OCI-LY7 (cell line): ENCODE measurements around the gene ADPRS. TPM values are rescaled to one million over a fixed set of nuclear protein-coding genes. Genes with fewer than 3 reads are reported as not detected.
A peak's percentile ranks its signal among the peaks of the same experiment; 100 is the strongest.

ENCODE experiments used
- BruUV-seq: library from RNA; stranded (reverse); fragments of 400-500 nt; replicated peaks from 2 replicates; lab custom pipeline; 2021; lab: Mats Ljungman, UMichigan
- CTCF ChIA-PET: fragments of 300-600 bp; sonication (Branson Sonifier 250); formaldehyde crosslinking; loops from one replicate; lab custom pipeline; 2022; ENCODE audit warnings: antibody characterized with exemption; ENCODE audit not compliant: unreplicated experiment; lab: Charles Lee
- POLR2A ChIA-PET: fragments of 300-600 bp; sonication (Branson Sonifier 250); formaldehyde crosslinking; loops from one replicate; lab custom pipeline; 2022; ENCODE audit warnings: antibody characterized with exemption; lab: Charles Lee
- DNase-seq: peaks from one replicate; pipeline ENCODE4 v3.0.0-alpha.2; 2015; ENCODE audit warnings: low spot score
- H2AFZ ChIP-seq: fragments of 200-600 bp; sonication (generic), shearing (Covaris generic); 2 replicates; pipeline ENCODE4 v1.6.1; 2014; ENCODE audit warnings: mild to moderate bottlenecking, antibody characterized with exemption, low read length, moderate library complexity
- H3K27ac ChIP-seq: fragments of 200-600 bp; sonication (generic); 2 replicates; pipeline ENCODE4 v1.5.1; 2014; ENCODE audit warnings: mixed run types, low read depth, mild to moderate bottlenecking, moderate library complexity, low read length, inconsistent platforms; ENCODE audit not compliant: poor library complexity, severe bottlenecking
- H3K36me3 ChIP-seq: fragments of 200-600 bp; sonication (generic); 2 replicates; pipeline ENCODE4 v1.6.1; 2014; ENCODE audit warnings: mild to moderate bottlenecking, antibody characterized with exemption, low read length, moderate library complexity, mixed read lengths; ENCODE audit not compliant: insufficient read depth
- H3K4me1 ChIP-seq: fragments of 200-600 bp; sonication (generic); 2 replicates; pipeline ENCODE4 v1.5.1; 2014; ENCODE audit warnings: mild to moderate bottlenecking, low read length; ENCODE audit not compliant: insufficient read depth, poor library complexity, severe bottlenecking
- H3K4me2 ChIP-seq: fragments of 200-600 bp; sonication (generic); 2 replicates; pipeline ENCODE4 v1.6.1; 2014; ENCODE audit warnings: mild to moderate bottlenecking, low read length
- H3K4me3 ChIP-seq: fragments of 200-600 bp; sonication (generic); 2 replicates; pipeline ENCODE4 v1.5.1; 2014; ENCODE audit warnings: mild to moderate bottlenecking, low read depth, low read length; ENCODE audit not compliant: poor library complexity, severe bottlenecking
- H3K79me2 ChIP-seq: fragments of 200-600 bp; sonication (generic); 2 replicates; pipeline ENCODE4 v1.6.1; 2016; ENCODE audit warnings: low read depth, mild to moderate bottlenecking, low read length, moderate library complexity, mixed read lengths; ENCODE audit not compliant: insufficient read depth
- H3K9me2 ChIP-seq: fragments of 200-600 bp; sonication (generic); 2 replicates; pipeline ENCODE4 v1.6.1; 2016; ENCODE audit warnings: mild to moderate bottlenecking, low read length, mixed read lengths; ENCODE audit not compliant: insufficient read depth
- H3K9me3 ChIP-seq: fragments of 200-600 bp; sonication (generic); 2 replicates; pipeline ENCODE4 v1.6.1; 2014; ENCODE audit warnings: mild to moderate bottlenecking, mixed run types, low read length, mixed read lengths
- H4K20me1 ChIP-seq: fragments of 200-600 bp; sonication (generic); 2 replicates; pipeline ENCODE4 v1.6.1; 2014; ENCODE audit warnings: mild to moderate bottlenecking, antibody characterized with exemption, low read length, moderate library complexity, mixed read lengths; ENCODE audit not compliant: insufficient read depth
- EZH2phosphoT487 ChIP-seq: fragments of 200-600 bp; sonication (generic); IDR thresholded peaks from 2 replicates; pipeline ENCODE4 v1.6.1; 2018; ENCODE audit warnings: low read depth, borderline replicate concordance, mild to moderate bottlenecking, mixed run types, antibody characterized with exemption, low read length, moderate library complexity, mixed read lengths
- intact Hi-C: fragments of 100-400 bp; cut with micrococcal nuclease; formaldehyde crosslinking; loops from one replicate; pipeline ENCODE4 v1.10.0; 2022; ENCODE audit not compliant: unreplicated experiment
- total RNA-seq, 2 experiments: library from RNA; depleted of rRNA in 1 of 2; stranded (reverse); fragments of >200 nt in 1 of 2; shearing (Covaris generic) in 1 of 2; gene quantifications; 2 replicates each; pipeline ENCODE4 v1.2.3, GENCODE V29; 2014 to 2022
- TF ChIP-seq, protein P1 (sequence below): fragments of 200-600 bp; sonication (generic); conservative IDR thresholded peaks from 2 replicates; pipeline ENCODE4 v1.5.1; 2014; ENCODE audit warnings: mild to moderate bottlenecking, antibody characterized with exemption, low read length, moderate library complexity, mixed read lengths

The ADPRS gene
- total RNA-seq, 2 experiments from 2014 or later, result 29.3 to 42.3 TPM

DNA sequence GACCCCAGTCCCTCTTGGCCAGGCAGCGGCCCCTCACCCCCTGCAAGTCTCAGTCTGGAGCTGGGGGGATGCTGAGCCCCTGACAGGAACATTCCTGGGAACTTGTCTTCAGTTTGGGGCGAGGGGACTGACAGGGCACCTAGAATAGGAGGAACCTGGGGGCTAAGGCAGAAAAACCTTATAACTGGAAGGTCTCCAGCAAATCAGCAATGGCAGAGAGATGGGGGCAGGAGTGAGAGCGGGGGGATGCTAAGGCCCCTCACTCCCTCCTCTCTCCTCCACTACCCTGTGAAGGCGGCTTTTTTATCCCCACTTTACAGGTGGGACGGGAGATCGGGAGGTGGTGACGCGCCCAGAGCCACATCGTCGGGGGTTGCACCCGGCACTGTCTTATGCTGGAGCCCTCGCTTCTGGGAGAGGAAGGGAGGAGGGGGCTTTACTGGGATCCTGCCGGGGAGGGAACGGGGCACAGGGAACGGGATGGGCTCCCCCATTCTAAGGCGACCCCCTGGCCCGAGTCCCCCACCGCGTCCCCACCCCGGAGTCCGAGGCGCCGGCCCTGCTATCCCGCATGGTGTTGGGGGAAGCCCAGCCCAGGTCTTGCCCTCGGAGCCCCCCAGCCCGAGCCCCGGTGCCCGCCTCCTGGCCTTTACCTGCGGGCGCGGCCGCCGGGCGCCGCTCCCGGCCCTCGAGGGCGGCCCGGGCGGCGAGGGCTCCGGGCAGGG is 35.9 kb downstream of the ADPRS start:
- intact Hi-C loops, result no loop called here
- no peaks in the 10 kb centered on the region for H3K9me3 ChIP-seq
- H3K36me3 ChIP-seq, result no peaks in the 10 kb centered on the region
- no peak overlapping the region for H3K4me3 ChIP-seq
- BruUV-seq, result no TSS peak
- no peaks in the 10 kb centered on the region for H3K79me2 ChIP-seq
- H3K27ac ChIP-seq, result no peak overlapping the region
- peaks cover 12% of the 10 kb centered on the region for H3K4me1 ChIP-seq
- ChIA-PET POLR2A (no interaction called here), CTCF (no interaction called here)
- no peak for DNase-seq
- TF ChIP-seq, protein P1, sequence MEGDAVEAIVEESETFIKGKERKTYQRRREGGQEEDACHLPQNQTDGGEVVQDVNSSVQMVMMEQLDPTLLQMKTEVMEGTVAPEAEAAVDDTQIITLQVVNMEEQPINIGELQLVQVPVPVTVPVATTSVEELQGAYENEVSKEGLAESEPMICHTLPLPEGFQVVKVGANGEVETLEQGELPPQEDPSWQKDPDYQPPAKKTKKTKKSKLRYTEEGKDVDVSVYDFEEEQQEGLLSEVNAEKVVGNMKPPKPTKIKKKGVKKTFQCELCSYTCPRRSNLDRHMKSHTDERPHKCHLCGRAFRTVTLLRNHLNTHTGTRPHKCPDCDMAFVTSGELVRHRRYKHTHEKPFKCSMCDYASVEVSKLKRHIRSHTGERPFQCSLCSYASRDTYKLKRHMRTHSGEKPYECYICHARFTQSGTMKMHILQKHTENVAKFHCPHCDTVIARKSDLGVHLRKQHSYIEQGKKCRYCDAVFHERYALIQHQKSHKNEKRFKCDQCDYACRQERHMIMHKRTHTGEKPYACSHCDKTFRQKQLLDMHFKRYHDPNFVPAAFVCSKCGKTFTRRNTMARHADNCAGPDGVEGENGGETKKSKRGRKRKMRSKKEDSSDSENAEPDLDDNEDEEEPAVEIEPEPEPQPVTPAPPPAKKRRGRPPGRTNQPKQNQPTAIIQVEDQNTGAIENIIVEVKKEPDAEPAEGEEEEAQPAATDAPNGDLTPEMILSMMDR, result no peak
- TF ChIP-seq EZH2phosphoT487, result peak; percentile 68; the same call in 1 of the 2 replicates
- no peak overlapping the region for H2AFZ ChIP-seq
- H3K9me2 ChIP-seq, result no peaks in the 10 kb centered on the region
- H3K4me2 ChIP-seq, result no peak overlapping the region
- H4K20me1 ChIP-seq, result no peaks in the 10 kb centered on the region

GRCh38 chr1:36125129-36125991 is 36.7 kb downstream of the ADPRS start, which contains the start of gene COL8A2:
TSS of gene COL8A2 (minus strand) at chr1:36125222. CDS start at chr1:36100242, 24,980 bp downstream.
- H3K4me2 ChIP-seq, result no peak within 1 kb of the TSS; the same call in 1 of the 2 replicates
- intact Hi-C loops, result no loop called here
- no peak within 1 kb of the TSS for H3K27ac ChIP-seq
- no TSS peak for BruUV-seq
- no peaks in the 10 kb centered on the region for H4K20me1 ChIP-seq
- ChIA-PET POLR2A (no interaction called here), CTCF (no interaction called here)
- no peaks in the 10 kb centered on the region for H3K36me3 ChIP-seq
- peaks cover 12% of the 10 kb centered on the region for H3K4me1 ChIP-seq
- no peak for DNase-seq
- no peak for TF ChIP-seq EZH2phosphoT487
- TF ChIP-seq, protein P1, result no peak
- no peak within 1 kb of the TSS for H2AFZ ChIP-seq
- no peaks in the 10 kb centered on the region for H3K9me3 ChIP-seq
- H3K4me3 ChIP-seq, result no peak within 1 kb of the TSS
- no peaks in the 10 kb centered on the region for H3K79me2 ChIP-seq
- no peaks in the 10 kb centered on the region for H3K9me2 ChIP-seq
